HUES48 (cell line): ENCODE data around the gene CNOT11.
"Not testable (repeated sequence)": the region's sequence is repeated elsewhere in the genome, so short reads cannot be mapped to it uniquely, and the experiment has no call there.

Experiments used
- H3K27ac ChIP-seq: one replicate; pipeline ENCODE4 v1.7.0; 2013; ENCODE audit warnings: low read depth, low read length, inconsistent platforms
- H3K27me3 ChIP-seq: 2 replicates; pipeline ENCODE4 v1.6.1; 2013; ENCODE audit warnings: mild to moderate bottlenecking, low read length; ENCODE audit not compliant: control insufficient read depth, insufficient read depth
- H3K36me3 ChIP-seq: 2 replicates; pipeline ENCODE4 v1.6.1; 2013; ENCODE audit warnings: low read length; ENCODE audit not compliant: control insufficient read depth, insufficient read depth
- H3K4me1 ChIP-seq: 2 replicates; pipeline ENCODE4 v1.6.1; 2013; ENCODE audit warnings: mild to moderate bottlenecking, low read length; ENCODE audit not compliant: control insufficient read depth, insufficient read depth
- H3K4me3 ChIP-seq: 2 replicates; pipeline ENCODE4 v1.5.1; 2013; ENCODE audit warnings: mild to moderate bottlenecking, low read depth, low read length
- H3K9ac ChIP-seq: 2 replicates; pipeline ENCODE4 v1.6.1; 2013; ENCODE audit warnings: mild to moderate bottlenecking, low read depth, low read length, moderate library complexity
- H3K9me3 ChIP-seq: 2 replicates; pipeline ENCODE4 v1.6.1; 2013; ENCODE audit warnings: low read length; ENCODE audit not compliant: control insufficient read depth, insufficient read depth

The CNOT11 gene

DNA sequence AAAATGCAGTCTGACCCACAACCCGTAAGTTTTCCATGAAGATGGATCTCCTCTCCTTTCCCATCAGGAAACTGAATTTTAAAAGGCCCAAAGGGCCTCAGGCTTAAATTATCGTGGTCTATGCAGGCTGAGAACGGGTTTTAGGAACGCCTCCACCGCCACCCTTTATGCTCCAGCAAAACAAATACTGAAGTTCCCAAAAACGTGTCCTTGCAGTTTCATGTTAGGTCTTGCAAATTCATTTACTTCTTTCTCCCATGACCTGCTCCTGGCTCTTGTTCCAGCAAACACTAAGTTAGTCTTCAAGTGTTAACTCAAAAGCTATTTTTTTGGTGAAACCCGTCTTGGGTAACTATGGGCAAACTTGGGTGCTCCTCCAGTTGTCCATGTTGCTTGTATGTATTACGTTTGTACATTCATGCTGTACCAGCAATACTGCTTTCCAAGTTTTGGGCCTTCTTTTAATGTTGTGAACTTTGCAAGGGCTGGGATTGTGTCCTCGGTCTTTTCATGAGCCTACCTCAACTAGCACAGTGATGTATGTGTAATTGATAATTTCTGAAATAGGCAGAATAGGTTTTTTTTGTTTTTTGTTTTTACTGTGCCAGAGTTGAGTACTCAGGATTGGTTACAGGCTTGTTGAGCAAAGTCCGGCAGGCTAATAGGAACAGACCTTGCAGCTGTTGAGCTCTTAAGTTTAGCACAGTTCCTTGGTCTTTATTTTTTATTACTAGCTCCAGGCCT, 57.6 kb downstream of the CNOT11 start:
- H3K27me3 ChIP-seq, result peaks cover 7% of the 10 kb centered on the region; the same call in 1 of the 2 replicates
- H3K27ac ChIP-seq, result no peak overlapping the region
- no peak overlapping the region for H3K9ac ChIP-seq
- H3K4me1 ChIP-seq, result peaks cover 18% of the 10 kb centered on the region
- H3K36me3 ChIP-seq, result peaks cover 9% of the 10 kb centered on the region; the same call in 1 of the 2 replicates
- H3K4me3 ChIP-seq, result no peak overlapping the region
- H3K9me3 ChIP-seq, result no peaks in the 10 kb centered on the region

DNA sequence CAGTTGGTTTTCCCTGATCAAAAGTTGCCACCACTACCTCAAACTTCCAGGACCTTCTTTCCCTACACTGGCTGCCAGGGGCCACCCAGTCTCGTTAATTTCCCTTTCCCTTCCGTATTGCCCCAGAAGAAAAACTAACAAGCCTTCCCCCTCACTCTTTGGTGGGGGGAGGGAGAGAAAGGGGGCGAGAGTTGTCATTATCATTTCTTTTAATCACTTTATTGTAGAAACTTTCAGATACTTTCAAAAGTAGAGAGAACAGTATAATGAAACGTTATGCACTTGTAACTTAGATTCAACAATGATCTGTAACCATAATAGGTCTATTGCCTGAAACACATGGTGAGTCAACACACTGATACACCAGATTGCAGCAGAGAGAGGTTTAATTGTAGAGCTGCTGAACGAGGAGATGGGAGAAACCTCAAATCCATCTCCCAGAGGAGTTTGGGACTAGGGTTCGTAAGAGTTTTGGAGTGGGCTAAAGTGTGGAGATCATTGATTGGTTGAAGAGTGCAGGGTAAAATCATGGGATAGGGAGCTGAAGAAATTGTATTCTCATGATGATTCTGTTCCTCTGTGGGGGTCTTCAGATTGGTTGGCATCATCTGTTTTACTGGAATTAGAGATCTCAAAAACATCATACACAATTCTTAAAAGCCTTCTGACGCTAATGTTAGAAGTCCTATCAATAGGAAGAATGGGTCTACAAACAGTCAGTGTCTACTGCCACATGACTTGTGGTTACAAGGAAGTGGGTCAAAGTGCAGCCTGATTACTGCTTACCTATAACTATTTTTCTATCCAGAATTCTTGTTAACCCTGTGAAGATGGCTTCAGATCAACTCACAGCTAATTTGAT, 58.4 kb downstream of the CNOT11 start:
- H3K4me1 ChIP-seq, result peaks cover 13% of the 10 kb centered on the region
- peaks cover 2% of the 10 kb centered on the region; the same call in 1 of the 2 replicates for H3K36me3 ChIP-seq
- no peak overlapping the region for H3K4me3 ChIP-seq
- no peak overlapping the region for H3K27ac ChIP-seq
- no peak overlapping the region for H3K9ac ChIP-seq
- peaks cover 7% of the 10 kb centered on the region; the same call in 1 of the 2 replicates for H3K27me3 ChIP-seq
- no peaks in the 10 kb centered on the region for H3K9me3 ChIP-seq

DNA sequence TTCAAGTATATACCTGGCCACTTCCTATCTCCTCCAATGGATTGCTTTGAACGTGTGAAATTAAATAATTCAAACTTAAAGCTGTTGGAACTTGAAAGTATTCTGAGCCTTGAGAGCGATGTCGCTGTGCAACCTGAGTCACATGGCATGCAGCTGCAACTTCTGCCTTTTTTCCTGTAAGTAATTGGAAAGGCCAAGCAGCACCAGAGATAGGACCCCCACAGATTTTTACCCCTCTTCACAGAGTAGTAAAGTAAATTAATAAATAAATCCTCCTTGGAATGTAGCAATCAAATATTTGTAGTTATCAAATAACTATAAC, 59.0 kb downstream of the CNOT11 start:
- Histone ChIP-seq H3K27me3 (peaks cover 7% of the 10 kb centered on the region; the same call in 1 of the 2 replicates), H3K36me3 (no peaks in the 10 kb centered on the region), H3K27ac (no peak overlapping the region), H3K4me1 (peaks cover 7% of the 10 kb centered on the region), H3K9ac (no peak overlapping the region), H3K4me3 (no peak overlapping the region), H3K9me3 (no peaks in the 10 kb centered on the region)

DNA sequence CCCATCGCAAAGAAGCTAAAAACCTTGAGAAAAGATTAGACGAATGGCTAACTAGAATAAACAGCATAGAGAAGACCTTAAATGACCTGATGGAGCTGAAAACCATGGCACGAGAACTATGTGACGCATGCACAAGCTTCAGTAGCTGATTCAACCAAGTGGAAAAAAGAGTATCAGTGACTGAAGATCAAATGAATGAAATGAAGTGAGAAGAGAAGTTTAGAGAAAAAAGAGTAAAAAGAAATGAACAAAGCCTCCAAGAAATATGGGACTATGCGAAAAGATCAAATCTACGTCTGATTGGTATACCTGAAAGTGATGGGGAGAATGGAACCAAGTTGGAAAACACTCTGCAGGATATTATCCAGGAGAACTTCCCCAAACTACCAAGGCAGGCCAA, 63.9 kb downstream of the CNOT11 start:
- H3K9ac ChIP-seq, H3K4me3 ChIP-seq, H3K27me3 ChIP-seq, H3K4me1 ChIP-seq, H3K9me3 ChIP-seq, H3K36me3 ChIP-seq, H3K27ac ChIP-seq: not testable (repeated sequence)
